ENCODE data around the gene ZBTB25. TPM values are rescaled to one million over a fixed set of nuclear protein-coding genes. Genes with fewer than 3 reads are reported as not detected.

Gene ZBTB25
- total RNA-seq, 4 donors from 2014 or later: 7.3 to 13.3 (median 10.4) TPM

- no peak for DNase-seq (ENCODE audit: extremely low spot score)
- peaks cover 54 to 93% (median 78%) of the 10 kb centered on the region in 4 donors for H3K36me3 ChIP-seq
- intact Hi-C loops (cut with DNase I): no loop called here
- H3K4me1 ChIP-seq: no peaks in the 10 kb centered on the region
- TF ChIP-seq POLR2AphosphoS5 (IDR thresholded peaks at IDR 0.05) (no peak), POLR2A (IDR thresholded peaks at IDR 0.05; ENCODE audit: low read depth) (no peak), CTCF (IDR thresholded peaks at IDR 0.05) (no peak), EP300 (IDR thresholded peaks at IDR 0.05) (no peak)
- H3K27me3 ChIP-seq: no peaks in the 10 kb centered on the region
- no peaks in the 10 kb centered on the region for H3K9me3 ChIP-seq
- no peak overlapping the region for H3K4me3 ChIP-seq
- no peak overlapping the region for H3K27ac ChIP-seq (replicated peaks in 1 of 4)
- 86% methylated on average over 3 of the region's 3 CpGs for WGBS
These were observed 87.2 kb downstream of the ZBTB25 start for GRCh38 chr14:64416348-64416932.

GRCh38 chr14:64412237-64412636 lies 91.4 kb downstream of the ZBTB25 start:
- Histone ChIP-seq H3K27ac (replicated peaks in 1 of 4) (no peak overlapping the region), H3K4me1 (no peaks in the 10 kb centered on the region), H3K4me3 (no peak overlapping the region), H3K36me3 (peaks cover 29 to 61% (median 44%) of the 10 kb centered on the region in 4 donors), H3K27me3 (no peaks in the 10 kb centered on the region), H3K9me3 (no peaks in the 10 kb centered on the region)
- TF ChIP-seq POLR2A (IDR thresholded peaks at IDR 0.05; ENCODE audit: low read depth) (no peak), POLR2AphosphoS5 (IDR thresholded peaks at IDR 0.05) (no peak), EP300 (IDR thresholded peaks at IDR 0.05) (no peak), CTCF (IDR thresholded peaks at IDR 0.05) (no peak)
- WGBS: 100% methylated on average over 1 of the region's 1 CpG
- intact Hi-C loops (cut with DNase I): no loop called here
- no peak for DNase-seq (ENCODE audit: extremely low spot score)

GRCh38 chr14:64411001-64411400 lies 92.6 kb downstream of the ZBTB25 start:
- no peak for TF ChIP-seq POLR2A (IDR thresholded peaks at IDR 0.05; ENCODE audit: low read depth)
- TF ChIP-seq CTCF (IDR thresholded peaks at IDR 0.05): no peak
- no peak for TF ChIP-seq EP300 (IDR thresholded peaks at IDR 0.05)
- no peak for TF ChIP-seq POLR2AphosphoS5 (IDR thresholded peaks at IDR 0.05)
- no peak for DNase-seq (ENCODE audit: extremely low spot score)
- intact Hi-C loops (cut with DNase I): no loop called here
- WGBS: 93% methylated on average over 4 of the region's 4 CpGs
- Histone ChIP-seq H3K27ac (replicated peaks in 1 of 4) (no peak overlapping the region), H3K4me1 (no peaks in the 10 kb centered on the region), H3K4me3 (no peak overlapping the region), H3K36me3 (peaks cover 22 to 49% (median 31%) of the 10 kb centered on the region in 4 donors), H3K27me3 (no peaks in the 10 kb centered on the region), H3K9me3 (no peaks in the 10 kb centered on the region)

- Histone ChIP-seq H3K36me3 (peaks cover 15 to 41% (median 24%) of the 10 kb centered on the region in 4 donors), H3K9me3 (no peaks in the 10 kb centered on the region), H3K4me3 (no peak overlapping the region), H3K4me1 (no peaks in the 10 kb centered on the region), H3K27ac (replicated peaks in 1 of 4) (no peak overlapping the region), H3K27me3 (no peaks in the 10 kb centered on the region)
- intact Hi-C loops (cut with DNase I): no loop called here
- TF ChIP-seq EP300 (IDR thresholded peaks at IDR 0.05) (no peak), CTCF (IDR thresholded peaks at IDR 0.05) (no peak), POLR2AphosphoS5 (IDR thresholded peaks at IDR 0.05) (no peak), POLR2A (IDR thresholded peaks at IDR 0.05; ENCODE audit: low read depth) (no peak)
- DNase-seq (ENCODE audit: extremely low spot score): no peak
- 86% methylated on average over 5 of the region's 5 CpGs for WGBS
These were observed 93.4 kb downstream of the ZBTB25 start for GRCh38 chr14:64410084-64410774.
